ENCODE measurements around the gene GARIN5A.

The GARIN5A gene

DNA sequence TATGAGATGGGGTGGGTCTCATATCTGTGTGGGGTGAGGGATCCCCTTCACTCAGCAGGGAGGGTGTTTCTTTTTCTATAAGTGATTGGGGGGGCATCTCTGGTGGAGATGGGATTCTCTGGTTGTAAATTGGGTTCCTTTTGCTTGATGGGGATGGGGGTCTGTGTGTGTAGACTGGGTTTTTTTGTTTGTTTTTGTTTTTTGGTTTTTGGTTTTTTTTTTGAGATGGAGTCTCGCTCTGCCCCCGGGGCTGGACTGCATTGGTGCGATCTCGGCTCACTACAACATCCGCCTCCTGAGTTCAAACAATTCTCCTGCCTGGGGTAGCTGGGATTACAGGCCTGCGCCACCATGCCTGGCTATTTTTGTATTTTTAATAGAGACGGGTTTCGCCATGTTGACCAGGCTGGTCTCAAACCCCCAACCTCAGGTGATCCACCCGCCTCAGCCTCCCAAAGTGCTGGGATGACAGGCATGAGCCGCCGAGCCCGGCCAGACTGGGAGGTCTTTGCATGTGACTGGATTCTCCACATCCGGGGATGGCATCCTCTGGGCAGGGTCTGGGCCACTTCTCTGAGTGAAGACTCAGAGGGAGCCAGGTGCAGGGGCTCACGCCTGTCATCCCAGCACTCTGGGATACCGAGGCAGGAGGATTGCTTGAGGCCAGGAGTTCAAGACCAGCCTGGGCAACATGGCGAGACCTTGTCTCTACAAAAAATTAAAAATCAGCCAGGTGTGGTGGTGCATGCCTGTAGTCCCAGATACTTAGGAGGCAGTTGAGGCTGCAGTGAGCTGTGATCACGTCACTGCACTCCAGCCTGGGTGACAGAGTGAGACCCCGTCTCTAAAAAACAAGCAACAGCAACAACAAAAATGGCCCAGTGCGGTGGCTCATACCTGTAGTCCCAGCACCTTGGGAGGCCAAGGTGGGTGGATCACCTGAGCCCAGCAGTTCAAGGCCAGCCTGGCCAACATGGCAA is 43.2 kb downstream of the GARIN5A start:
- Histone ChIP-seq H3K27me3 (ENCODE audit: control insufficient read depth, insufficient read depth, low read length) (peaks cover 41% of the 10 kb centered on the region), H3K4me3 (ENCODE audit: low read length) (no peak overlapping the region), H3K4me1 (ENCODE audit: control insufficient read depth, insufficient read depth, low read length) (peaks cover 12% of the 10 kb centered on the region), H3K9ac (ENCODE audit: low read length) (peak overlapping the region; percentile 4), H3K9me3 (ENCODE audit: control insufficient read depth, low read length) (no peaks in the 10 kb centered on the region), H3K36me3 (ENCODE audit: control insufficient read depth, insufficient read depth, low read length) (no peaks in the 10 kb centered on the region)

DNA sequence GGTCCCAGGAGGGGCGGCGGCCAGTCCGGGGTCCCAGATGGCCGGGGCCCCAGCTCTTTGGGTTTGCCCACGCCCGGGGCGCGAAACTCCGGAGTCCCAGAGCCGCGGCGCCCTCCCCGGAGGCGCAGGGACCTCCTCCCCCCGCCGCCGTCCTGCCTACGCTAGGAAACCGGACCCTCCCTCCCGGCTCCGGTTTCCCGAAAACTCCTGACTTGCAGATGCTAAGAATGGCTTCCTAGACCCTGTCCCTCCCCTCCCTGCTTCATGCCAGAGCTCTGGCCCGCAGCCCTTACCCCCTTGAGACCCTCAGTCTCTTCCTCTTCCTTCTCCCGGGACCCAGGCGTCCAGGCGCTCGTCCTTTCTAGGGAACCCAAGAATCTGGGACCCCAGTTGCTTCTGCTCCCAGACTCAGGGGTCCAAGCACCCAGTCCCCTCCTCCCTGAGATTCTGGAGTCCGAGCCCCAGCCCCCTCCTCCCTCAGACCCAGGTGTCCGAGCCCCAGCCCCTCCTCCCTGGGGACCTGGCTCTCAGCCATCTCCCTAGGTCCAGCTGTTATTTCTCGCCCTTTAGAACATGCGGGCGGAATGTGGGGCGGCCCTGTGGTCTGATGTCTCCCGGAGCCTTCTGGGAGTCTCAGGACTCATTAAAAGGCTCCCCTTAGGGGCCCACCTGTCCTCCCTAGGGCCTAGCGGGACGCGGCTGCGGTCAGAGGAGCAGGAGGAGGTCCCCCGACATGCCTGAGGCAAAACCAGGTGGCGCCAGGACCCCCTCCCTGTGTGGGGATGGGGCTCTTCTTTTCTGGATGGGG is 44.2 kb downstream of the GARIN5A start, which contains the start of gene MYBPC2:
MYBPC2 (plus strand) TSS at position 672 of the 808 bp plus-strand sequence; CDS start at position 734, 62 bp downstream.
- peaks cover 17% of the 10 kb centered on the region for H3K4me1 ChIP-seq (ENCODE audit: control insufficient read depth, insufficient read depth, low read length)
- peak within 1 kb of the TSS; percentile 24 for H3K9ac ChIP-seq (ENCODE audit: low read length)
- H3K4me3 ChIP-seq (ENCODE audit: low read length) = peak within 1 kb of the TSS; percentile 22
- no peaks in the 10 kb centered on the region for H3K36me3 ChIP-seq (ENCODE audit: control insufficient read depth, insufficient read depth, low read length)
- peaks cover 51% of the 10 kb centered on the region for H3K27me3 ChIP-seq (ENCODE audit: control insufficient read depth, insufficient read depth, low read length)
- no peaks in the 10 kb centered on the region for H3K9me3 ChIP-seq (ENCODE audit: control insufficient read depth, low read length)

DNA sequence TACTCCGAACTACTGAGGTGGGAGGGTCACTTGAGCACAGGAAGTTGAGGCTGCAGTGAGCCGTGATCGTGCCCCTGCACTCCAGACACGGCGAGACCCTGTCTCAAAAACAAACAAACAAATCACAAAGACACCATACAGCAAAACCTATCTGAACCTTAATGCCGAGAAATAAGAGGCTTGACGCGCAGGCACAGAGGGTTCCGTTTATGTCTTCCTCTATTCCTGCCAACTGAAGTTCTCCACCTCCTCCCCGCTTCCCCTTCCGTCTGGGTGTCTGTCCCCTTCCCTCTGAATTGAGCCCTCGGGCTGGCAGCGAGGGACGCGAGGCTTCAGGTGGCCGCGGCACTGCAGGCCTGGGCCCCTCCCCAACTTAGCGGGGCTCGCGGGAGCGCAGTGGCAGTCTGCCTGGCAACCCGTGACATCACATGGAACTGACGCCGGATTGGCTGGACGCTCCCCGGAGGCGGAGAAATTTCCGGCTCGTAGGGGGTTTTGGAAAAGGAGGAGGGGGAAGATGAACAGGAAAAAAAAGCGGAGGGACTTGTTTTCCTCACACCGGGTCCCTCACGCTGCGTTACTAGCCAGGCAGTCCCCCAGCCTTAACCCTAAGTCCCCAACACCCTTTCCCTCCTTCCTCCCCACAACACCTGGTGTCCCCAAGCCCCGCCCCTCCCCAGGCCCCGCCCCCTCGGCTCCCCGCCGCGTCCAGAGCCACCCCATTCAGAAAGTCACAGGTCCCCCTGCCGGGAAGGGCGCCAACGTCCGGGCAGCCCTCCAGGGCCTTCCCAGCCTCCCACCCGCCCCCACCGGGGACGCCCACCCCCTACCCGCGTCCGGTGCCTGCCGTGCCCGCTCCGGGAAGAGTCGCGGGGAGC is 45.1 kb downstream of the GARIN5A start:
- no peaks in the 10 kb centered on the region for H3K36me3 ChIP-seq (ENCODE audit: control insufficient read depth, insufficient read depth, low read length)
- peaks cover 51% of the 10 kb centered on the region for H3K27me3 ChIP-seq (ENCODE audit: control insufficient read depth, insufficient read depth, low read length)
- H3K4me1 ChIP-seq (ENCODE audit: control insufficient read depth, insufficient read depth, low read length) = peaks cover 17% of the 10 kb centered on the region
- H3K9me3 ChIP-seq (ENCODE audit: control insufficient read depth, low read length) = no peaks in the 10 kb centered on the region
- H3K9ac ChIP-seq (ENCODE audit: low read length) = peak overlapping the region; percentile 24
- H3K4me3 ChIP-seq (ENCODE audit: low read length) = peak overlapping the region; percentile 22

DNA sequence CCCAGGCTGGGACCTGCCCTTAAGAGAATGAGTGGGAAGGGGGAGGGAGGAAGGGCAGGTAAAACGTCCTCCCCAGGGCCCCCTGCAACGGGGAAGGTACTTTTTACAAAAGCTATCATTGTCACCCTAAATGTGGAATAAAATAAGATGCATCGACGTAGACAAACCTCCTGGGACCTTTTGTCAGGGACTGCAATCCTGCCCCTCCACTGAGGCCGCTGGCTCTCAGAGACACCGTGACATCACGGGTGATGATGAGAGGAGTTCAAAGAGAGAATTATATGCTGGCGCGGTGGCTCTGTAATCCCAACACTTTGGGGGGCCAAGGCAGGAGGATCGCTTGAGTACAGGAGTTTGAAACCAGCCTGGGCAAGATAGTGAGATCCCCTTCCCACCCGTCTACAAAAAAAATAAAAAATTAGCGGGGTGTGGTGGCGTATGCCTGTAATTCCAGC is 45.7 kb downstream of the GARIN5A start:
- no peaks in the 10 kb centered on the region for H3K36me3 ChIP-seq (ENCODE audit: control insufficient read depth, insufficient read depth, low read length)
- no peaks in the 10 kb centered on the region for H3K9me3 ChIP-seq (ENCODE audit: control insufficient read depth, low read length)
- H3K9ac ChIP-seq (ENCODE audit: low read length) = peak overlapping the region; percentile 24
- H3K4me3 ChIP-seq (ENCODE audit: low read length) = peak overlapping the region; percentile 22
- peaks cover 51% of the 10 kb centered on the region for H3K27me3 ChIP-seq (ENCODE audit: control insufficient read depth, insufficient read depth, low read length)
- peaks cover 17% of the 10 kb centered on the region for H3K4me1 ChIP-seq (ENCODE audit: control insufficient read depth, insufficient read depth, low read length)

DNA sequence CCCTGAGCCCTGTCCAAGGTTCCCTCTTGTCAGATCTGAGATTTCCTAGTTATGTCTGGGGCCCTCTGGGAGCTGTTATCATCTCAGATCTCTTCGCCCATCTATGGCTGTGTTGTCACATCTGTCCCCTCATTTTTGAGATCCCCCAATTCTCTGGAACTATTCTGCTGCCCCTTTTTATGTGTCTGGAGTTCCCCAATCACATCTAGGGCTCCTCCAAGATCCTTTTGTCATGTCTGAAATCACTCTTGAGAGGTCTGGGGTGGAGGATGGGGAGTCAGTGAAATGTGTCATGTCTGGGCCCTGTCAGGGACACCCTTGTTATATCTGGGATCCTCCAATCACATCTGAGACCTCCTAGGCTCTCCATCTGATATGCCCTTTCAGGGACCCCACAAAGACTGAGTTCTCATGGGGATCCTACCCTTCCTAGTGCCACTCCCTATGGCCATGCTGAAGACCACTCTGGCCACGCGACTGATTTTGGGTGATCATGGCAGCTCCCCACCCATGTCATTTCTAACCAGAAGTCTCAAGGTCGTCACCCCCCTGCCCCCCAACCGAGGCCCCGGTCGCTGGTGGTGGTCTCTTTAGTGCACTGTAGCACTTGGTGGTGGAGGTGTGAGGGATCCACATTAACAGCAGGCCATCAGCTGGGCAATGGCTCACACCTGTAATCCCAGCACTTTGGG is 47.7 kb downstream of the GARIN5A start:
- peaks cover 17% of the 10 kb centered on the region for H3K4me1 ChIP-seq (ENCODE audit: control insufficient read depth, insufficient read depth, low read length)
- H3K9me3 ChIP-seq (ENCODE audit: control insufficient read depth, low read length) = no peaks in the 10 kb centered on the region
- H3K4me3 ChIP-seq (ENCODE audit: low read length) = no peak overlapping the region
- H3K36me3 ChIP-seq (ENCODE audit: control insufficient read depth, insufficient read depth, low read length) = no peaks in the 10 kb centered on the region
- no peak overlapping the region for H3K9ac ChIP-seq (ENCODE audit: low read length)
- H3K27me3 ChIP-seq (ENCODE audit: control insufficient read depth, insufficient read depth, low read length) = peaks cover 43% of the 10 kb centered on the region

DNA sequence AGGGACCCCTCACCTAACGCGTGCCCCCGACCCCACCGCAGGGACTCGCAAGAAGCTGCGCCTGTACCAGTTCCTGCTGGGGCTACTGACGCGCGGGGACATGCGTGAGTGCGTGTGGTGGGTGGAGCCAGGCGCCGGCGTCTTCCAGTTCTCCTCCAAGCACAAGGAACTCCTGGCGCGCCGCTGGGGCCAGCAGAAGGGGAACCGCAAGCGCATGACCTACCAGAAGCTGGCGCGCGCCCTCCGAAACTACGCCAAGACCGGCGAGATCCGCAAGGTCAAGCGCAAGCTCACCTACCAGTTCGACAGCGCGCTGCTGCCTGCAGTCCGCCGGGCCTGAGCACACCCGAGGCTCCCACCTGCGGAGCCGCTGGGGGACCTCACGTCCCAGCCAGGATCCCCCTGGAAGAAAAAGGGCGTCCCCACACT is 48.6 kb downstream of the GARIN5A start:
- Histone ChIP-seq H3K36me3 (ENCODE audit: control insufficient read depth, insufficient read depth, low read length) (no peaks in the 10 kb centered on the region), H3K4me1 (ENCODE audit: control insufficient read depth, insufficient read depth, low read length) (peaks cover 17% of the 10 kb centered on the region), H3K9me3 (ENCODE audit: control insufficient read depth, low read length) (no peaks in the 10 kb centered on the region), H3K27me3 (ENCODE audit: control insufficient read depth, insufficient read depth, low read length) (peaks cover 42% of the 10 kb centered on the region), H3K4me3 (ENCODE audit: low read length) (no peak overlapping the region), H3K9ac (ENCODE audit: low read length) (peak overlapping the region; percentile 55)

DNA sequence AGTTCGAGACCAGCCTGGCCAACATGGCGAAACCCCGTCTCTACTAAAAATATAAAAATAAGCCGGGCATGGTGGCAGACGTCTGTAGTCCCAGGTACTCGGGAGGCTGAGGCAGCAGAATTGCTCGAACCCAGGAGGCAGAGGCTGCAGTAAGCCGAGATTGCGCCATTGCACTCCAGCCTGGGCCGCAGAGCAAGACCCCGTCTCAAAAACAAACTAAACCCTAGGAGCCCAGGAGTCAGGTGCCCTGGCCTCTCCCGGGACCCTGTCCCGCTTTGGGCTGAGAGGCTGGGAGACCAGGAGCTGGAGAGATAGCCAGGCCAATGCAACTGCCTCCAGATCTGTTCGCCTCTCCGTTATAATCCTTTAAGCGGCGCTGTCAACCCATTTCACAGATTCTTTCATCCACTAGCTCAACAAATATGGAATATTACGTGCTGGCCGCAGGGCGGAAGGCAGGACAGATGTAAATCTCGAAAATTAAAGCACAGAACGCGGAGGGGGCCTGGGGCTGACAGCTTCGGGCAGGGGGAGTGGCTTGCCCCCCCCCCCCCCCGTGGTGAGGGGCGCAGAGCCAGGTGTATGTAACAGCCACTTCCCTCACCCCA is 49.2 kb downstream of the GARIN5A start:
- Histone ChIP-seq H3K9me3 (ENCODE audit: control insufficient read depth, low read length) (no peaks in the 10 kb centered on the region), H3K36me3 (ENCODE audit: control insufficient read depth, insufficient read depth, low read length) (no peaks in the 10 kb centered on the region), H3K9ac (ENCODE audit: low read length) (peak overlapping the region; percentile 39), H3K4me1 (ENCODE audit: control insufficient read depth, insufficient read depth, low read length) (peaks cover 17% of the 10 kb centered on the region), H3K27me3 (ENCODE audit: control insufficient read depth, insufficient read depth, low read length) (peaks cover 36% of the 10 kb centered on the region), H3K4me3 (ENCODE audit: low read length) (no peak overlapping the region)

DNA sequence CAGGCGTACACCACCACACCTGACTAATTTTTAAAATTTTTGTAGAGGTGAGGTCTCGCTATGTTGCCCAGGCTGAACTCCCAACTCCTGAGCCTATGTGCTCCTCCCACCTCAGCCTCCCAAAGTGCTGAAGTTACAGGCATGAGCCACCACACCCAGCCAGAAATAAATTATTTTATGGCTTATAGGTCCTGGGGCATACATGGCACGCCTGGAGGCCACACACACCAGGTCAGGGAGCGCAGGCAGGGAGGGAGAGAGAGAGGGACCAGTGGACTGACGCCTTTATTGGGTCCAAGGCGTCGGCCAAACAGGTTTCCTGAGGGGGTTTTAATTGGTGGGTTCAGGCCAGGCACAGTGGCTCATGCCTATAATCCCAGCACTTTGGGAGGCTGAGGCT is 51.1 kb downstream of the GARIN5A start:
- Histone ChIP-seq H3K27me3 (ENCODE audit: control insufficient read depth, insufficient read depth, low read length) (peaks cover 24% of the 10 kb centered on the region), H3K36me3 (ENCODE audit: control insufficient read depth, insufficient read depth, low read length) (no peaks in the 10 kb centered on the region), H3K4me1 (ENCODE audit: control insufficient read depth, insufficient read depth, low read length) (peaks cover 7% of the 10 kb centered on the region), H3K9me3 (ENCODE audit: control insufficient read depth, low read length) (no peaks in the 10 kb centered on the region), H3K4me3 (ENCODE audit: low read length) (no peak overlapping the region), H3K9ac (ENCODE audit: low read length) (no peak overlapping the region)

DNA sequence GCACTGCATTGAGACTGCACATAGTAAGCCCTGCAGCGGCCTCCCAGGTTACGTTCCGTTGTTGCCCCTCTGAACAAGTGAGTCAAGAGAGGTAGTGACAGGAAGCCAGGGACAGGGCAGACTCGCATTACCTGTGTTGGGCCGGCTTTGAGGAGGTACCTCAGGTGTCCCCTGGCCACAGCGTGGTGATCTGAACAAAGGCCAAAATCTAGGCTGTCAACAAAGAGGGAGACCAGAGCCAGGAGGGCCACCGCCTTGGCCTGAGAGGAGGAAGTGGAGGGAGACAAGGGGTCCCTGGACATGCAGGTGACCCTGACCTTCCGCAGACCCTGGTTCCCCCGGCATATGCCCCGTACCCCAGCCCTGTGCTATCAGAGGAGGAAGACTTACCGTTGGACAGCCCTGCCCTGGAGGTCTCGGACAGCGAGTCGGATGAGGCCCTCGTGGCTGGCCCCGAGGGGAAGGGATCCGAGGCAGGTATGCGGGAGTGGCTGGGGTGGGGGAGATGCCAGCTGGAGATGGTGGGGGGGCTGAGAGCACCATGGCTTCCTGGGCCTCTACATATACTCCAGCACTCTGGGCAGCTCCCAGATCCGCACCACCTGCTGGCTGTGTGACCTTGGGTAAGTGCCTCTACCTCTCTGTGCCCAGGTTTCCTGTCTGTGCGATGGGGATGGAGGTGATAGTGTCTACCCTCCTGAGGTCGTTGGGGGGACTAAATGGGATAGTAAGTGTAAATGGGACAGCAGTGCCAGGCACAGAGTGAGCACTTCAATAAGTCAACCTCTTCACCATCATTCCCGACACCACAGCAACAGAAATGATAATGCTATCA is 53.2 kb downstream of the GARIN5A start:
- Histone ChIP-seq H3K9ac (ENCODE audit: low read length) (no peak overlapping the region), H3K36me3 (ENCODE audit: control insufficient read depth, insufficient read depth, low read length) (no peaks in the 10 kb centered on the region), H3K4me1 (ENCODE audit: control insufficient read depth, insufficient read depth, low read length) (peaks cover 6% of the 10 kb centered on the region), H3K9me3 (ENCODE audit: control insufficient read depth, low read length) (no peaks in the 10 kb centered on the region), H3K27me3 (ENCODE audit: control insufficient read depth, insufficient read depth, low read length) (peaks cover 25% of the 10 kb centered on the region), H3K4me3 (ENCODE audit: low read length) (no peak overlapping the region)

Measured in mucosa of stomach (tissue), 1 donor.